GM21619 (cell line): ENCODE measurements around the gene JADE2.
"Not testable (repeated sequence)": the region's sequence is repeated elsewhere in the genome, so short reads cannot be mapped to it uniquely, and the experiment has no call there.

Experiments
- ATAC-seq: cut with Tn5 transposase; IDR thresholded peaks from one replicate; pipeline ENCODE4 v1.9.1; 2021; ENCODE audit not compliant: unreplicated experiment

The JADE2 gene

DNA sequence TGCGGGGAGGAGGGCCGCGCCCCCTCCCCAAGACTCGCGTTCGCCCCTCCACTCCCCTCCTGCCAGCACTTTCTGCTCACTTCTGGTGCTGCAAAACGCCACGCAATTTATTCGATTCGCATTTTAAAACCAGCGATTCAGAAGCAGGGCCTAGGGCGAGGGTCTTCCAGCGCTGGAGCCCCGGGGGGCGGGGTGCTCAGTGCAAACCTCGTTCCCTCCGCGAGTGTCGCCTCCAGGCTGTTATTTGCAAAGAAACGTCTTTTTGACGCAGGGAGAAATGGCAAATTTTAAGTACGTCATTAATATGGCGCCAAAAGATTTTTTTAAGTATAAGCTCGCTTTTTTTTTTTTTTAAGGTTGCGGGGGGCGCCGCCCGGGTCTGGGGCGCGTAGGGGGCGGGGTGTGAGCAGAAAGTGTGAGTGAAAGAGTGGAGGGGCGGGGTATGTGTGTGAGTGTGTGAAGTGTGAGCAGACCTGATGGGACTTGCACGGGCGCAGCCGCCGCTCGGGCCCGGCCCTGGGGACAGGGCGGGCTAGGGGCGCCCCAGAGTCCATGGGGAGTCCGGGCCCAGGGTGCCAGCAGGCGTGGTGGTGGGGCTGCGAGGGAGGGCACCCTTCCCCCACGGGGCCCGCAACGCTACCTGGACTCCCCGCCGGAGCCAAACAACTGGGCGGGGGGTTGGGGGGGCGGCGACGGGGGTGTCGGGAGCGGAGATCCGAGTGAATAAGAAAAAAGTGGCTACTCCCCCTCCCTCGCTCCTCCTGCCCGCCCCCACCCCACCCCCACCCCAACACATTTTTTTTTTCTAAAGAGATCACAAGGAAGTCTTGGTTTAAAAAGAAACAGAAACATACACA is at the start of gene JADE2:
TSS of gene JADE2 (plus strand) at position 845 of the 857 bp plus-strand sequence. CDS start 10,188 bp downstream, outside the sequence.
- peak; percentile 32 for ATAC-seq

DNA sequence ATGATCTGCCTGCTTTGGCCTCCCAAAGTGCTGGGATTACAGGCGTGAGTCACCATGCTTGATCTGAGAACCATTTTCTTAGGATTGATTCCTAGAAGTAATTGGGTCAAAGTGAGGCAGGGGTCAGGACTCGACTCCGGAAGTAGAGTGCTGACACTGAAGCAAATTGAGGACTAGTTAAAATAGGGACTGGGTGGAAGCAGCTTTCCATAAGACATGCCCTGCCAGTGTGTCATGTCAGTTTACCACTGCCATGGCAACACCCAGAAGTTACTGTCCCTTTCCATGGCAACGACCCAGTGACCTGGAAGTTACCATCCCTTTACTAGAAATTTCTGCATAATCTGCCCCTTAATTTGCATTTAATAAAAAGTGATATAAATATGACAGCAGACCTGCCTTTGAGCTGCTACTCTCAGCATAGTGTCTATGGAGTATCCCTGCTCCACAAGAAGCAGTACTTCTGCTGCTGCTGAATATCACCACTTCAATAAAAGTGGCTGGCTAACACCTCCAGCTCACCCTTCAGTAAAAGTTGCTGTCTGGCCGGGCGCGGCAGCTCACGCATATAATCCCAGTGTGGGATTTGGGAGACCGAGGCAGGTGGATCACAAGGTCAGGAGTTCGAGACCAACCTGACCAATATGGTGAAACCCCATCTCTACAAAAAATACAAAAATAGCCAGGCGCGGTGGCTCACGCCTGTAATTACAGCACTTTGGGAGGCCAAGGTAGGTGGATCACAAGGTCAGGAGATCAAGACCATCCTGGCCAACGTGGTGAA is 47.8 kb upstream of the JADE2 start:
- ATAC-seq, result no peak

DNA sequence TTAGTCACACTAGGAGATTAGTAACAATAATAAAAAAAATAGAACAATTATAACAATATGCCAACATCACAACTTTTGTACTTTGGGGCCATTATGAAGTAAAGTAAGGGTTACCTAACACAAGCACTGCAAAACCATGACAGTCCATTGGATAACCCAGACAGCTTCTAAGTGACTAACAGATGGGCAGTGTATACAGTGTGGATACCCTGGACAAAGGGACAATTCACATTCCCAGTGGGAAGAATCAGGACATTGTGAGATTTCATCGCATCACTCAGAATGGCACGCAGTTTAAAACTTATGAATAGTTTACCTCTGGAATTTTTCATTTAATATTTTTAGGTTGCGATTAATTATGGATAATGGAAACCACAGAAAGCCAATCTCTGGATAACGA is 45.6 kb upstream of the JADE2 start:
- no peak for ATAC-seq

DNA sequence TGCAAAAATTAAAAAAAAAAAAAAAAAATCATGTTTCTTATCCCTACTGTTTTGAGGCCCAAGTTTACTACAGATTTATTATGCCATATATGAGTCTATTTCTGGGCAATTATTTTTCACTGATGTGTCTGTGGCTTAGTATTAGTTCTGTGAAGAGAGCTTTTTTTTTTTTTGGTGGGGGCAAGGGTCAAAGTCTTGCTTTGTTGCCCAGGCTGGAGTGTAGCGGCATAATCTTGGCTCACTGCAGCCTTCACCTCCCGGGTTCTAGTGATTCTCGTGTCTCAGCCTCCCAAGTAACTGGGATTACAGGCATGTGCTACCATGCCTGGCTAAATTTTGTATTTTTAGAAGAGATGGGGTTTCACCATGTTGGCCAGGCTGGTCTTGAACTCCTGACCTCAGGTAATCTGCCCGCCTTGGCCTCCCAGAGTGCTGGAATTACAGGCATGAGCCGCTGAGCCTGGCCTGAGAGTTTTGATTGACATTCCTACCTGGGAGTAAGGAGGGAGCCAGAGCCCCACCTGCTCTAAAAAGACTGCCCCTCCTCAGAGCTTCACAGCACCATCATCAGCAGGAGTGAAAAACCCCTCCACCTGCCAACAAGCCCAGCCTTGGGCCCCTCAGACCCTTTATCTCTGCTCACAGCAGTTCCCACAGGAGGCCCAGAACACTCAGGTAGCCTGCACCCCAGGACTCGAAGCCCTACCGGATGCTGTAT is 36.1 kb upstream of the JADE2 start:
- ATAC-seq, result no peak

DNA sequence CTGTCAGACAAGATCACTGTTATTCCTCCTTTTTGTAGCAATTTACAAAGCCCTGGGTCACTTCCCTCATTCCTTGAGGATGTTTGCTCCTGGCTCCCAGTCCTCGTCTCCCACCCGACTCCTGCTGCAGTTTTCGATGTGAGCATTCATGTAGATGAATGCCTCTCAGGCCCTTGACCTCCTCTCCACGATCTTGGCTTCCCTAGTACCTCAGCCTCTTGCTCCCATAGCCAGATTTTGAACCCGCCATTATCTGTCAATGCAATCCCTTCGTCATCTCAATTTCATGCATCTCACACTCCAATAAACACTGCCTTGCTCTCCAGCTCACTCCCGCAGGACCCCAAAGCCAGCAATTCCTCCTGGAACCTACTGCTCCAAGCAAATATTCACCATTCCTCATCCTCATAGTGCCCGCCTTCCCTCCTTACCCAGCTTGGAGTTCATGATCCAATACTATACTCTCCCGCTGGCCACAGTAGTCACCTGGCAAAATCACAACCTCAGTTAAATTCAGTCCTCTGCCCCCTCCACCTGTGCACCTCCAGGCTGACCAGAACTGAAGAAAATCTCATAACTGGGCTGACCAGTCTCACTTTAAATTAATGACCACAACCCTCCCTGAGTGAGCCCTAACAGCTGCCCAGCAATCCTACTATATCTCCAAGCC is 35.1 kb upstream of the JADE2 start:
- no peak for ATAC-seq

DNA sequence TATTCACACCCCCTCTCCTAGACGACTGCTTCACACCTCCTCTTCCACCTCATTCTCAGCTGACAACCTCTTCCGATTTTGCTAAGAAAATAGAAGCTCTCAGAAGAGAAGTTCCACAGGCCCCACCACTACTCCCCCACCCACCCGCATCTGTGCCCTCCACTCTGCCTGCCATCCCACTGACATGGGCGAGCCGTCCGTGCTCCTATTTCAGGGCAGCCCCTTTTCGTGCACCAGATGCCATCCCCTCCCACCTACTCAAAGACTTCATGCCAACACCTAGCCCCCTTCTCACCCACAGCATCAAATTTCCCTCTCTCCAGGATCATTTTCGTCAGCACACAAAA is 34.6 kb upstream of the JADE2 start:
- ATAC-seq, result no peak

DNA sequence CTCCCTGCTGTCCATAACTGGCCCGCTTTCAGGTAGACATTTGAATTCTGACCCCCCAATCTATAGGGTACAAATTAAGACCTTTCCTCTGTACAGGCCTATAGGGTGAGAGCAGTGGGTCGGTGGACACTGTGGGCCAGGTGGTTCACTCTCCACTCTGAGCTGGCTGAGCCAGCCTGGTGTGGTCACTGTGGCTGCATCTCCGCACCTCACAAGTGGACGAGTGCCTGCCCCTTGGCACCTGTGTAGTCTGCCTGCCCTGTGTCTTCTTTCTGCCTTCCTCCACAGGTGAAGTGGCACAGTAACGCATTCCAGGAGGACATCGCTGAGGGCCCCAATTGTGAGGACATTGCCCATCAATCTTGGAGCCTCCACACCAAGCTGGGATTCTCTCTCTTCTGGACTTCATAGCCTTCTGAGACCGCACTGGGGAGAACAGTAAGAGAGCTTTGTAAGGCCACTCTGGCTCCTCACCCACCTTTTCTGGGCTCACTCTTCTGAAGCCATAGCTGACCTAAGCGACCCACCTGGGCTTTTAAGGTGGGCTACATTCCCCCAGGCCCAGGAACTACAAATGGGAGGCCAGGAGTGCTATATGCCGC is 33.5 kb upstream of the JADE2 start:
- ATAC-seq, result no peak

DNA sequence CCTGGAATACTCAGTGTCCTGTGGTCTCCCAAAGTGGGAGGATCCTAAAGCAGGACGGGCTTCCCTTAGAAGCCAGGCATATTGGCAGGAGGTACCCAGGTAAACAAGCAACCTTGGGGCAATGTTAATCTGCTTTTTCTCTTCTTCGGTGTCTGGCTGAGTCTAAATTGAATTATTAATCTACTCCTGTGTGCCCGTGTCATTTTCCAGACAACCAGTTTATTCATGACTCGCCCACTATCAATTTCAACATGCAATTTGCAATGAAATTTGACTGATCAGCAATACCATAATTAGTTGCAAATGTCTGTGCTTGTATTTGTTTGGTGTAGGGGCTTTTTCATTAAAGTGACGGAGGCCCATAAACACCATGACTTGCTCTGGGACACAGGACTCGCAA is 32.9 kb upstream of the JADE2 start:
- no peak for ATAC-seq

DNA sequence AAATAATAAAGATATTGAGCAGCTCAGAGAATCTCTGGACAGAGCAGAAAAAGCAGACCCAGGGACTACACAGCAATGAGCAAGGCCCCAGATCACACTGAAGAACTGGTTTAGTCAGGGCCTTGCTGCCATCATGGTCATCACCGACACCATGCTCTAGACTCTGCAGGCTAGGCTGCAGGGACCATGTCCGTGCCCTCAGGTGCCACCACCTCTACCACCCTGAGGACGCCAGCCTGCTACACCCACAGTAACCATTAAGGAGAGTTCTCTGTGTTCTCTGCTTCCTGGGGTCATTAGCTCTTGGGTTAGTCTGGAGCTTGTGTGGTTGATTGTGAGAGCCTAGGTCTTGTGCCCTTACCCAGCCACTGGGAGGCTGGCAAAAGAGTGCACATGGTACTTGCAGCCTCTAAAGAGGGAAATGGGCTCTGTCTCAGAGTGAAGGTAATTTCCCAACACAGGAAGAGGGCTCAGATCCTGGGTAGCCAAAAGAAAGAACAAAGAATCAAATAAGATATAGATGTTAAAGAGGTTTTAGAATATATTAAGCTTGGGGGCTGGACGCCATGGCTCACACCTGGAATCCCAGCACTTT is 31.9 kb upstream of the JADE2 start:
- no peak for ATAC-seq

DNA sequence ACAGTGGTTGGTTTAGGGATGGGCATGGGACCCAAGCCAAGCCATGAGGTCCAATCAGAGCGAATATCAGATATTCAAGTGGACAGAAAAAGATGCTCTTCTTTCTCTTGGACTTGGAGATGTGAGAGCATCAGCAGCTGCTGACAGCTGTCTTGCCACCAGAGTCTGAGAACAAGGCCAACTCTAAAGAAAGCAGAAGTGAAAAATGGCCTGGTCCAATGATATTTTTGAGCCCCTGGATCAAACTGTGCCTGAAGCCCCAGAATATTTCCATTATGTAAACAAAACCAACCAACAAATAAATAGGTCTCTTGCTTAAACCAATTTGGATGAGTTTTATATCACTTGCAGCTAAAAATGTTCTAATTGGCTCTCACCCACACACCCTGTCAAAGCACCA is 30.7 kb upstream of the JADE2 start:
- no peak for ATAC-seq

DNA sequence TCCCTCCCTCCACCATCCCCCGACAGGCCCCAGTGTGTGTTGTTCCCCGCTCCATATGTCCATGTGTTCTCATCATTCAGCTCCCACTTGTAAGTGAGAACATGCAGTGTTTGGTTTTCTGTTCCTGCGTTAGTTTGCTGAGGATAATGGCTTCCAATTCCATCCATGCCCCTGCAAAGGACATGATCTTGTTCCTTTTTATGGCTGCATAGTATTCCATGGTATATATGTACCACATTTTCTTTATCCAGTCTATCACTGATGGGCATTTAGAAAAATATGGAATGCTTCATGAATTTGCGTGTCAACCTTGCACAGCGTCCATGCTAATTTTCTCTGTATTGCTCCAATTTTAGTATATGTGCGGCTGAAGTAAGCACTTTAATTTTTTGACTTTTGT is 25.6 kb upstream of the JADE2 start:
- ATAC-seq, result not testable (repeated sequence)

DNA sequence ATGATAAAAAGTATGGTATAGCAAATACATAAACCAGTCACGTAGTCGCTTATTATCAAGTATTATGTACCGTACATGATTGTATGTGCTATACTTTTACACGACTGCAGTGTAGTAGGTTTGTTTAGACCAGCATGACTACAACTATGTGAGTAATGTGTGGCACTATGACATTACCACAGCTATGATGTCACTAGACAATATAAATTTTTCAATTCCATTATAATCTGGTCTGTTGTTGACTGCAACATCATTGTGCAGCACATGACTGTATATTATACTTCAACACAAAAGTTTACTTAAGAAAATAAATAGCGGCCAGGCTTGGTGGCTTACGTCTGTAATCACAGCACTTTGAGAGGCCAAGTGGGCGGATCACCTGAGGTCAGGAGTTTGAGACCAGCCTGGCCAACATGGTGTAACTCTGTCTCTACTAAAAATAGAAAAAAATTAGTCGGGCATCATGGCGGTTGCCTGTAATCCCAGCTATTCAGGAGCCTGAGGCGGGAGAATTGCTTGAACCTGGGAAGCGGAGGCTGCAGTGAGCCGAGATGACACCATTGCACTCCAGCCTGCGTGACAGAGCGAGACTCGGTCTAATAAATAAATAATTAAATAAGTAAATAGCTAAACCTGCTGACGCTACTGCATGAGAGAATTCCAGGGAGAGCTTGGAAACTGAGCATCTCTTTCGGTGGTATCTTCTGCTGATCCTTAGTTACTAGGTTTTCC is 24.6 kb upstream of the JADE2 start:
- ATAC-seq, result no peak

DNA sequence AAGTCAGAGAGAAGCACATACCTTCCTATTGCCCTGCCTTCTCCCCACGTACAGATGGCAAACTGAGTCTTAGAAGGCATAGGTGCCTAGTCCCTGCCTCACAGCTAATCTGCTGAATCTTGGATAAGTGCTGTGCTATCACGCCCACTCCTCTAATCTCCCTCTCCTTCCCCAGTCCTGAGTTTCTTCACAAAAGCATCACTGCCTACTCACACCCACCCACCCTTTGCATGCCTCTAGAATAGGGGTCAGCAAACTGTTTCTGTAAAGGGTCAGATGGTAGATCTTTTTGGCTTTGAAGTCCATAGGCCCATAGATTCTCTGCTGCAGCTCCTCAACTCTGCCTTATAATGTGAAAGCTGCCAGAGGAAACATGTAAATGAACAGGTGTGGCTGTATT is 23.2 kb upstream of the JADE2 start:
- ATAC-seq, result no peak

DNA sequence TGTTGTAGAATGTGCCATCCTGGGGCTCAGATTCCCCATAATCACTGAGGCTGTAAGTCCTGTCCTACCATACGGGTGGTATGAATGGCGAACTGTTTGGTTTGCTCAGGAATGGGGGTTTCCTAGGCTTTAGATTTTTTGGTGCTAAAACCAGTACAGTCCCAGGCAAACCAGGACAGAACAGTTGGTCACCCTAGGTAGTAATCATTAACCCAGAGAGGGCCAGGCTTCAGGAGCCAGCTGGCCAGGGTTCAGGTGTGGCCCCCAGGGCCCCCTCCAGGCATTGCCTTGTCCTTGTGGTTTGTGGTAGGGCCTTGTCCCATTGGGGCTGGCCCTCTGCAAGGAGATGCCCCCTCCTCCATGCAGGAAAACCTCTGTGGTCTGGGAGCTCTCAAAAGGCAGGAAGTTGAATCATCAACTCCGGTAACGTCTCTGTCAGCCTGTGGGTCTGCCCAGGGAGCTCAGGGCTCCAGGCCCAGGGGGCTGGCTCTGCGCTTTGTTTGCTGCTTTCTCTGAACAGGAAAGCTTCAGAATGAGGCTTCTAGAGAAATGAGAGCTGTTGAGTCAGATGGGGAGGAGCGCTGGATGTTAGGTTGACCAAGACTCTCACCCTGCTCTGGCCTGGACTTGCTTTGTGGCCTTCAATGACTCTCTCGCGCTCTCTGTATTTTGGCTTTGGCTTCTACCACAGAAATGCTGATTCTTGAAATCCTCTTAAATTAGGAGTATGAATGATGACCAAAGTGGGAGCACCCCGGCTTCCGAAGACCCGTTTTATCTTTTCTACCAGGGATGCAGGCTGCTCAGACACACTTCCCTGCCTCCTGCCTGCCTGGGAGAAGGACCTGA is 22.2 kb upstream of the JADE2 start:
- peak; percentile 85 for ATAC-seq

DNA sequence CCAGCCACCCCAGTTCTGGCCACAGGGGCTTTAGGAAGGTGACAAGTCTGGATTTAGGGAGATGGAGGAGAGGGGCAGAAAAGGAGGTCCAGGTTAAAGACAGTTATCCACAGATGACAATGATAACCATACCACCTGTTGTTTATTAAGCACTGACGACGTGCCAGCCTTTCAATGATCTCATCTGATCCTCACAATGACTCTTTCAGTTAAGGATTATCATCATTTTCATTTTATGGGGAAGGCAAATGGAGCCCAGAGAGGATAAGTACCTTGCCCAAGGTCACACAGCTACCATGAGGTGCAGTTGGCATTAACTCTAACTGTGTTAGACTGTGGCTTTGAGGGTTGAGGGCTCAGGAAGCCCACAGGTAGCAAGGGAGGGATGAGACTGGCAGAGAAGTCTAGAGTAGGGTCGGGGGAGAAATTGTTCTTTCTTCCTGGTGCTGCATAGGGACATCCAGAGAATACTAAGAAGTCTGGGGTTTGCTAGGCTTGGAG is 21.5 kb upstream of the JADE2 start:
- ATAC-seq, result no peak

DNA sequence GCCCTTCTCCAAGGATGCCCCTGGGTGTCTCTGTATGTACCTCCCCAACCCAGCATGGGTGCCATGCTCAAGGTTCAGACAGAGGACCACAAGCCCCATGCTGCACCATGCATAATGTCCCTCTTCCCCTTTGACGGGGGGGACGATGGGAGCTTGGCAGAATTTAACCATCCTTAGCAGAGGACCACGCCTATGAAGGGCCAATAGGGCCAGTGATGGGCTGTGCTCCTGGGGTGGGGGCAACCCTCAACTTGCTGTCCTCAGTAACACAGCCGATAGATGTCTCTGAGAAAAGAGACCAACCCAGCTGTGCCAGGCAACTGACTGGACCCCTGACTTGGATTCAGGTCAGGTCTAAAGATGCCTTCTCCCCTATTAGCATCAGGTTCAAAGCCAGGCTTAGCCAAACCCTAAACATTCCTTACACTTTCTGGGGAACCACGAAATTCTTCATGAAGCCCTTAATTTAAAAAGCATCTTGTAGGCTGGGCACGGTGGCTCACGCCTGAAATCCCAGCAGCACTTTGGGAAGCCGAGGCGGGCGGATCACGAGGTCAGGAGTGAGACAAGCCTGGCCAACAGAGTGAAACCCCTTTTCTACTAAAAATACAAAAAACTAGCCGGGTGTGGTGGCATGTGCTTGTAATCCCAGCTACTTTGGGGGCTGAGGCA is 20.7 kb upstream of the JADE2 start:
- no peak for ATAC-seq

DNA sequence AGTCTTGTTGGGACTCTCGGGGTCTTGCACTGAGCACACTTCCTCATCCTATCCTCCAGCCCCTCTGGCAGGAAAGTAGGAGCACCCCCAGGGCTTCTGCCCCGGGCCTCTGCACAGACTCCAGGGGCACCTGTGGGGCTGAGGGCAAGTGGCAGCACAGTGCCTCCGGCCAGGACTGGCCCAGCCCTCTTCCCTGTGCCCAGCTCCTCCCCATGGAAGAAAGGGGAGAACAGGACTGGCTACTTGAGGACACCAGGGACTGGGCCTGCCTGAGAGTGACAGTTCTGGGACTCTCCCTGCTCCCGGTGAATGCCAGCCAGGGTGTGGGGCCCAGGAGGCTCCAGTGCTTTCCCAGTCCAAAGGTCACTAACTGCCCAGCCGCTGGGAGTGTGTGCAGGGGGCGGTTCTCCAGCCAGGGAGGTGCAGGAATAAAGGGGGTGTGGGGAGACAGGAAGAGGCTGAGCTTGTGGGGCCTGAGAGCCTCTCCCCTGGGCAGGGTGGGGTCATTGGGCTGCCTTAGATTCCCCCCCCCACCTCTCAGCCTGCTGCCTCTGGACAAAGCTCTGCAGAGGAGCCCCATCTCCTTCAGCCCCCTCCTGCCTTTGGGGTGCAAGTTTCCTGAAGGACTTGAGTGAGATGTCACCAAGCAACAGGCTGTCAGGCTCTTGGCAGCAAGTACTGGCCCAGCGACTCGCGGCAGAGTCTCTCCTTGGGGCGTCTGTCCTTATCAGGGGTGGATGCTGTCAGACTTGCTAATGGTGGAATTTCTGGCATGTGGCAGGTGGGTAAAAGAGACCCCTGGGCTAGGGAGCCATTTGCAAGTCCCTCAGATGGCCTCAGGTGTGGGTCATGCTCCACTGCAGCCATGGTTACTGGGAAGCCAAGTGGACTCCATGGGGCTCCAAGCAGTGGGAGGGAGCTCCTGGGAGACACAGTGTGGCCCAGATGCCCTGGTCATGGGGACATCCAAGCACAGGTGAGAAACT is 19.1 kb upstream of the JADE2 start:
- no peak for ATAC-seq
